Amniotic epithelial cell (primary cell): ENCODE data around the gene TMCC1.
"Not testable (repeated sequence)": the region's sequence is repeated elsewhere in the genome, so short reads cannot be mapped to it uniquely, and the experiment has no call there.

Source experiments
- DNase-seq: peaks from one replicate; pipeline ENCODE4 v3.0.0-alpha.2; 2010; ENCODE audit warnings: low read depth

Gene TMCC1

DNA sequence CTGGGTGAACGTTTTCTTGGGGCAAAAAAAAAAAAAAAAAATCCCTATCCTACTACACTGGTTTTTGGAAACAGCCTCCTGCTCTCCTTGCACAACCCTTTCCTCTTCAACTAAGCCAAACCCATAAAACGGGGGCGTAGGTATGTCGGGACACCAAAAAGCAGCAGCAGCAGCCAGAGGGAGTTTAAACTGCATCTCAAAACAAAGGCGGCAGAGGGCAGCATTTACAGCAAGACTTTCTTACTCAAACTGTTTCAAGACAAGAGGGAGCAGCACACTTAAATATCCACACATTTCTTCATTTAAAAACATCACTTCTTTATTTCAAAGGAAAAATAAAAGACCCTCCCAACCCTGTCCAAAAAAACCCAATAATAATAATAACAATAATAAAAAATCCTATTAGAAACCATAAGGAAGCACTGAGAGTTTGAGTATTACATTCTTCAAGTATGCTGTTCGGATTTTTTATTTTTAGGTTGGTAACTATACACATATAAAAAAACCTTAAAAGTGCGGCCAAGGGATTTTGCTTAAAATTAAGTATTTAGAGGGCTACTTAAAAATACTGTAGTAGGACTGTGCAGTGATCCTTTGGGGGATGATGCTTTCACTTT lies 243.1 kb downstream of the TMCC1 start:
- peak; percentile 62 for DNase-seq

DNA sequence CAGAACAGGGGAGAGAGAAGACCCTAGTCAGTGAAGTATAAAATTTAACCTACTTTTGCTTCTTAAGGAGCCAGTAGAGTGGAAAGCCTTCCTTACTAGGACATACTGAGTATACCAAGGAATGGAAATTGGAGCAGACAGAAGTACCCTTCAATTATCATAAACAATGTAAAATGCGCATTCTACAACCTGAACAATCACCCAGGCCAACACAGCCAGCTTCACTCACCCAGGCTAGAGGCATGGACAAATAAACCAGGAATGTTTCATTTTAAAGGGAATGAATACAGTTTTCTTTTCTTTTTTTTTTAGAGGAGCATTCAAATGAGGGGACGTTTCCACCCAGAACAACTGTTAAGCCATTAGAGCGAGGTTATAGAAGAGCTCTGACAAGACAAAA lies 245.1 kb downstream of the TMCC1 start:
- no peak for DNase-seq

GRCh38 chr3:129645286-129645685 lies 248.2 kb downstream of the TMCC1 start:
- no peak for DNase-seq

DNA sequence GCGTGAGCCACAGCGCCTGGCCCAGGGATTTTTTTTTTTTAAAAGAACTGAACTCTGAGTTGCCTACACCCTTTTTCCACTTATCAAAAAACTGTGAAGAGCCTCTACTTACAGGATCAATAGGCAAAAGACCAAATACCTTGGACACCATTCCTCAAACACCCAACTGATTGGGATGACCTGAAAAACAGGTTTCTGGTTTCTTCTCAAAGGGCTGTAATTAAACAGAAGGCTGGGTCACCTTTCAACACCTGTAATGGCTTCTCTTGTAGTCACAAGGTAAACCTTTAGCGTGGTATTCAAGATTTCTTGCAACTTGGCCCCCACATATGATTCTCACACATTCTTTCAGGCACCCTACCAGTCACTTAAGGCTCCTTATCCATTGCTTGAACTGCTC lies 248.7 kb downstream of the TMCC1 start:
- no peak for DNase-seq

DNA sequence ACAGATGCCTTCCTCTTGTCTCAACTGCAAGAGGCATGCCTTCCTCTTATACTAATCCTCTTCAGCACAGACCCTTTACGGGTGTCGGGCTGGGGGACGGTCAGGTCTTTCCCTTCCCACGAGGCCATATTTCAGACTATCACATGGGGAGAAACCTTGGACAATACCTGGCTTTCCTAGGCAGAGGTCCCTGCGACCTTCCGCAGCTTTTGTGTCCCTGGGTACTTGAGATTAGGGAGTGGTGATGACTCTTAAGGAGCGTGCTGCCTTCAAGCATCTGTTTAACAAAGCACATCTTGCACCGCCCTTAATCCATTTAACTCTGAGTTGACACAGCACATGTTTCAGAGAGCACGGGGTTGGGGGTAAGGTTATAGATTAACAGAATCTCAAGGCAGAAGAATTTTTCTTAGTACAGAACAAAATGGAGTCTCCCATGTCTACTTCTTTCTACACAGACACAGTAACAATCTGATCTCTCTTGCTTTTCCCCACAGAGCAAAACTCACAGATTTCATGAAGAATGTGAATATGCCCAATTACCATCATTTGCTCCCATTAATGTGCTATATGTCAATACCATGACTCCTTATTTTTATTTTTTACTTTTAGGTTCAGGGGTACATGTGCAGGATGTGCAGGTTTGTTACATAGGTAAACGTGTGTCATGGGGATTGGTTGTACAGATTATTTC lies 251.8 kb downstream of the TMCC1 start:
- not testable (repeated sequence) for DNase-seq

GRCh38 chr3:129640985-129641384 lies 252.5 kb downstream of the TMCC1 start:
- not testable (repeated sequence) for DNase-seq

- DNase-seq = no peak
Observed at GRCh38 chr3:129638481-129638880, 255.0 kb downstream of the TMCC1 start.

GRCh38 chr3:129636082-129636481 lies 257.4 kb downstream of the TMCC1 start:
- DNase-seq = no peak

- DNase-seq = no peak
Observed at GRCh38 chr3:129635656-129636055, 257.9 kb downstream of the TMCC1 start.

- no peak for DNase-seq
Observed at GRCh38 chr3:129633751-129634481, 259.6 kb downstream of the TMCC1 start.

GRCh38 chr3:129632977-129633376 lies 260.5 kb downstream of the TMCC1 start:
- no peak for DNase-seq

DNA sequence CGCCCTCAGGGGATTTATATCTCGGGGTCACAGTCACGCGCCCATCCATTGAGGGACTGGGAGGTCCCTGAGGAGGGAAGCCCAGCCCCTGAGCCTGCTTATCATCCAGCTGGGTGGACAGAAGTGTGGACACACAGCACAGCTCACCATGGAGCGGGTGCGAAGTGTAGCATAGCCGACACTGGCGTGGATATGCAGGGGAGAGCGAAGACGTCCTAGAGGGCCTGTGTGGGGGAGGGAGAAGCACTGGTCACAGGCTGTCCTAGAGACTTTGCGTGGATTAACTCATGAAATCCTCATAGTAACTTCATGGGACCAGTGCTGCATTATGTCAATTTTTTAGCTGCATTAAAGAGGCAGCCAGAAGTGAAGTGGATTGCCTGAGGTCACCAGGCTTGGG lies 261.0 kb downstream of the TMCC1 start:
- no peak for DNase-seq

DNA sequence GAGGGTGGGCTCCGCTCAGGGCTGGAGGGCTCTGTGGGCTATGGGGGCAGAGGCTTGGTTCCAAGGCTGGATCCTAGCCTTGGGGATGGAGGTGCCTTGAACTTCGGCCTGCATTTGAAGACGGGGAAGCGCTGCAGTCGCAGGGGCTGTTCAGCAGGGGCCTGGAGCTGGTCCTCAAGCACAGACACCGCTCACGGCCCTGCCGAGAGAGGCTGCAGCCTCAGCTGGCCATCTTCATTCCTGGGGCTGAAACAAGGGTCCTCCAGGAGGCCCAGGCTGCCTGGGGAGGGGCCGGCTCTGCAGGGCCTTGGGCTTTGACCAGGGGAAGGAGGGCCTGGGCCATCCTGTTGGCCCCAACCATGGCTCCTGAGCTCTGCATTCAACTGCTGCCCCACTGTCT lies 261.5 kb downstream of the TMCC1 start:
- DNase-seq = no peak

DNA sequence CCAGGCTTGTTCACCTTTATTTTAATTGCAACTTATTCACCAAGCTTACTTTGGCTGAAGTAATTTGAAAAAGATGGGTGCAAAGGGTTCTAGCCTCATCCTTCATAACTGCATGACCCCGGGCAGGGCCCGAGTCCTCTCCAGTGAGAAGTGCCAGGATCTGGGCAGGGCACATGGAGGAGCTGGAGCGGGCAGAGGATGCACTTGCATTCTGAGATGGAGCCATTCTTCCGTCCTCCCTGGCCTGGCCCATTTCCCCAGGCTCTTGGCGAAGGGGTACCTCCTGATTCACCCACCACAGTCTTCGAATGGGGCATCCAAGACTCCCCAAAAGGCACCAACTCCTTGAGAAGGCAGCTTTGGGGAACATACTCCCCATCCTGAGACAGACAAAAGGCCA lies 264.5 kb downstream of the TMCC1 start:
- DNase-seq = no peak

- DNase-seq = peak; percentile 74
Observed at GRCh38 chr3:129628169-129628522, 265.4 kb downstream of the TMCC1 start.

- DNase-seq = peak; percentile 91
Observed at GRCh38 chr3:129627350-129628168, 266.0 kb downstream of the TMCC1 start.

- DNase-seq = peak; percentile 70
Observed at GRCh38 chr3:129626744-129627349, 266.7 kb downstream of the TMCC1 start.

DNA sequence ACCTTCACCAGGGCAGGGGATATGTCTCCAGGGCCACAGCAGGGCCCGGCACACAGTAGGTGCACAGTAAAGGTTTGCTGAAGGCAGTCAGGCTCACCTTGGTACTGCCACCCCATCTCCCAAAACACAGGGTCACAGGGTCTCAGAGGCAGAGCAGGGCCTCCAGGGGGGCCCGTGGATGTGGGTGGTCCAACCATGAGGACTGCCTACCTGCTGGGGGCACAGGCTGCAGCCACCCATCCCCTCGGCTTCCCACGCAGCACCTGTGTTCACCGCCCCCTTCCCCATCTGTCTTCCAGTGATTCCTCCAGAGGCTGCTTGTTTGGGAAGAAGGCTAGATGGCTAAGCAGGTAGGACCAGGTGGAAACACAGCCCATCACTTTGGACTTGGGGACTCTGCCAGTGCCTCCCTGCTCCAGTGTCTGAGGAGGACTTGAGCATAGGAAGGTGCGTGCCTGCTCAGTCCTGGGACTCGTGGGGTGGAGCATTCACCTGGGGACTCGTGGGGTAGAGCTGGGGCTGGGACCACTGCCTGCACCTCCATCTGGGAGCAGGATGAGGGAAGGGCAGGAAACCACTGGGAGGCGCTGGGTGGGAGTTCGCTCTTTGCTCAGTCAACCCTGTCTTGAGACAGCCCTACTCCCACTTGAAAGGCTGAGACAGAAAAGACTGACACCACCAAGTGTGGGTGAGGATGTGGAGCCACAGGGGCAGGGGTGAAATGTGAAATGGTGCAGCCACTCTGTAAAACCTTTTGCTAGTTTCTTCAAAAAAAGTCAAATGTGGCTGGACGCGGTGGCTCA lies 268.2 kb downstream of the TMCC1 start:
- no peak for DNase-seq

DNA sequence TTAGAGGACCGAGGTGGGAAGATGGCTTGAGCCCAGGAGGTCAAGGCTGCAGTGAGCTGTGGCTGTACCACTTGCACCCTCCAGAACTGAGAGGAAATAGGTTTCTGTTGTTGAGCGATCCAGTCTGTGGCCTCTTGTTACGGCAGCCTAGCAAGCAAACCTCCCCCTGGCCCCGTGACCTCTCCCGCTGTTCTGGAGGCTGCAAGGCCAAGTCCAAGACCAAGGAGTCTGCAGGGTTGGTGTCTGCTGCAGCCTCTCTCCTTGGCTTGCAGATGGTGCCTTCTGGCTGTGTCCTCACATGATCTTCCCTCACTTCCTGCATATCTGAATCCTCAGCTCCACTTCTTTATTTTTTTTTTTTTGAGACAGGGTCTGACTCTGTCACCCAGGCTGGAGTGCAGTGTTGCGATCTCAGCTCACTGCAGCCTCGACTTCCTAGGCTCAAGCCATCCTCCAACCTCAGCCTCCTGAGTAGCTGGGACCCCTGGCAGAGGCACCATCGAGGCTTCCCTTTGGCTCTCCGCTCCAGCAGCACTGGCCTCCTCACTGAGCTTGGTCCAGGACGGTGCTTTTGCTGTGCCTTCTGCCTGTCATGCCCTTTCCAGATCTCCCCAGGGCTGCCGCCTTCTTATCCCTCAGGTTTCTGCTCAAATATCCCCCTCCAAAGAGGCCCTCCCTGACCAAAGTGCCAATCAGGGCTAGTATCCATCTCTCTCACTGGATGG lies 269.0 kb downstream of the TMCC1 start:
- DNase-seq = no peak

- DNase-seq = no peak
Observed at GRCh38 chr3:129623447-129624118, 269.9 kb downstream of the TMCC1 start.
